Fibroblast of lung (primary cell): ENCODE measurements around the gene EDRF1. TPM values are rescaled to one million over a fixed set of nuclear protein-coding genes. Genes with fewer than 3 reads are reported as not detected.

Experiments
- DNase-seq, 2 donors: peaks; one replicate each; pipeline versions ENCODE4 v3.0.0 to v3.0.0-alpha.2; 2010; ENCODE audit warnings: low read depth in 2 of 2
- H2AFZ ChIP-seq: 2 replicates; pipeline ENCODE4 v1.5.1; 2012; ENCODE audit warnings: low read length, control low read depth, inconsistent platforms
- H3K27ac ChIP-seq: 2 replicates; pipeline ENCODE4 v1.5.1; 2011; ENCODE audit warnings: low read length, control low read depth; ENCODE audit not compliant: insufficient read depth
- H3K27me3 ChIP-seq: 2 replicates; pipeline ENCODE4 v1.5.1; 2011; ENCODE audit warnings: mild to moderate bottlenecking, low read length; ENCODE audit not compliant: control insufficient read depth, insufficient read depth
- H3K36me3 ChIP-seq: 2 replicates; pipeline ENCODE4 v1.5.1; 2011; ENCODE audit warnings: low read length; ENCODE audit not compliant: control insufficient read depth, insufficient read depth
- H3K4me1 ChIP-seq: 2 replicates; pipeline ENCODE4 v1.5.1; 2011; ENCODE audit warnings: low read length; ENCODE audit not compliant: control insufficient read depth, insufficient read depth; ENCODE audit errors: extremely low read depth
- H3K4me2 ChIP-seq: 2 replicates; pipeline ENCODE4 v1.5.1; 2011; ENCODE audit warnings: low read length, control low read depth; ENCODE audit not compliant: insufficient read depth; ENCODE audit errors: extremely low read depth
- H3K4me3 ChIP-seq, 4 experiments: fragments of 200-600 bp in 1 of 4; sonication (generic) in 1 of 4; replicated peaks in 1 of 4; 2 replicates each; pipeline ENCODE4 v1.5.1; 2011 to 2016; ENCODE audit warnings: low read length in 4 of 4, low read depth in 3 of 4, mild to moderate bottlenecking in 3 of 4, control low read depth in 2 of 4, inconsistent platforms in 1 of 4, mixed read lengths in 1 of 4; ENCODE audit not compliant: insufficient read depth in 1 of 4; ENCODE audit errors: control extremely low read depth in 1 of 4
- H3K79me2 ChIP-seq: 2 replicates; pipeline ENCODE4 v1.5.1; 2012; ENCODE audit warnings: mild to moderate bottlenecking, low read length, inconsistent platforms; ENCODE audit not compliant: control insufficient read depth, insufficient read depth
- H3K9ac ChIP-seq: 2 replicates; pipeline ENCODE4 v1.5.1; 2011; ENCODE audit warnings: mild to moderate bottlenecking, low read length, control low read depth; ENCODE audit not compliant: insufficient read depth
- H3K9me3 ChIP-seq: 2 replicates; pipeline ENCODE4 v1.5.1; 2012; ENCODE audit warnings: low read depth, low read length; ENCODE audit not compliant: control insufficient read depth, insufficient read depth
- H4K20me1 ChIP-seq: 2 replicates; pipeline ENCODE4 v1.5.1; 2011; ENCODE audit warnings: low read length; ENCODE audit not compliant: control insufficient read depth, insufficient read depth; ENCODE audit errors: extremely low read depth
- EZH2 ChIP-seq: IDR thresholded peaks from 2 replicates; pipeline ENCODE4 v1.5.1; 2012; ENCODE audit warnings: low read length, control low read depth, mild to moderate bottlenecking; ENCODE audit errors: missing control alignments
- polyA plus RNA-seq, 2 donors: library from polyadenylated mRNA; depleted of rRNA in 1 of 2; stranded (reverse) in 1 of 2; unstranded in 1 of 2; fragments of >200 nt; gene quantifications; 2 replicates each; pipeline ENCODE4 v1.2.1, GENCODE V29; 2011 to 2012; ENCODE audit warnings: missing spikeins in 1 of 2
- total RNA-seq: library from RNA; depleted of rRNA; stranded (reverse); fragments of >200 nt; gene quantifications from 2 replicates; pipeline ENCODE4 v1.2.1, GENCODE V29; 2014
- TF ChIP-seq, protein P1 (sequence below), 2 donors: IDR thresholded peaks in 1 of 2; conservative IDR thresholded peaks in 1 of 2; 1 replicate in 1 of 2; 2 replicates in 1 of 2; pipeline ENCODE4 v1.5.1; 2011 to 2012; ENCODE audit warnings: low read length in 2 of 2, control low read depth in 1 of 2, inconsistent platforms in 1 of 2, low read depth in 1 of 2, mild to moderate bottlenecking in 1 of 2

The EDRF1 gene
- total and polyA plus RNA-seq, 2 donors (not counting 1 experiment from before 2014, with no cell fraction given) = 19.9 to 25.3 TPM

DNA sequence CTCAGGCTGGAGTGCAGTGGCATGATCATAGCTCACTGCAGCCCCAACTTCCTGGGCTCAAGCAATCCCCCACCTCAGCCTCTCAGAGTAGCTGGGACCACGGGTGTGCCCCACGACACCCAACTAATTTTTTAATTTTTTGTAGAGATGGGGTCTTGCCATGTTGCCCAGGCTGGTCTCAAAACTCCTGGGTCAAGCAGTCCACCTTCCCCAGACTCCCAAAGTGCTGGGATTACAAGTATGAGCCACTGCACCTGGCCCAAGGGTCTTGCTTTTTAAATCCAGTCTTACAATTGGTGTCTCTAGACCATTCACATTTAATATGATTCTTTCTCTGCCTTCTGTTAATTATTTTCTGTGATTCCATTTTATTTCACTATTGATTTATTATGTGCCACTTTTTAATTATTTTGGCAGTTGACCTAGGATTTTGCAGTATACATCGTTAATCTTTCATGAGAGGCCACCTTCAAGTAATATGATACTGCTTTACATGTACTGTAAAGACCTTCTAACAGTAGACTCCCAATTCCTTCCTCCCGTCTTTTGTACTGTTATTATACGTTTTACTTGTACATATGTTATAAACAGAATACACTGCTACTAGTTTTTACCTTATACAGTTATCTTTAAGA is 37.5 kb downstream of the EDRF1 start:
- Histone ChIP-seq H3K27me3 (no peaks in the 10 kb centered on the region), H2AFZ (no peak overlapping the region), H3K9me3 (no peaks in the 10 kb centered on the region), H3K9ac (no peak overlapping the region), H3K27ac (no peak overlapping the region), H3K4me1 (no peaks in the 10 kb centered on the region), H3K4me2 (no peak overlapping the region), H4K20me1 (no peaks in the 10 kb centered on the region), H3K36me3 (peaks cover 9% of the 10 kb centered on the region), H3K79me2 (no peaks in the 10 kb centered on the region), H3K4me3 (no peak overlapping the region)
- no peak for DNase-seq
- no peak for TF ChIP-seq EZH2
- TF ChIP-seq, protein P1, sequence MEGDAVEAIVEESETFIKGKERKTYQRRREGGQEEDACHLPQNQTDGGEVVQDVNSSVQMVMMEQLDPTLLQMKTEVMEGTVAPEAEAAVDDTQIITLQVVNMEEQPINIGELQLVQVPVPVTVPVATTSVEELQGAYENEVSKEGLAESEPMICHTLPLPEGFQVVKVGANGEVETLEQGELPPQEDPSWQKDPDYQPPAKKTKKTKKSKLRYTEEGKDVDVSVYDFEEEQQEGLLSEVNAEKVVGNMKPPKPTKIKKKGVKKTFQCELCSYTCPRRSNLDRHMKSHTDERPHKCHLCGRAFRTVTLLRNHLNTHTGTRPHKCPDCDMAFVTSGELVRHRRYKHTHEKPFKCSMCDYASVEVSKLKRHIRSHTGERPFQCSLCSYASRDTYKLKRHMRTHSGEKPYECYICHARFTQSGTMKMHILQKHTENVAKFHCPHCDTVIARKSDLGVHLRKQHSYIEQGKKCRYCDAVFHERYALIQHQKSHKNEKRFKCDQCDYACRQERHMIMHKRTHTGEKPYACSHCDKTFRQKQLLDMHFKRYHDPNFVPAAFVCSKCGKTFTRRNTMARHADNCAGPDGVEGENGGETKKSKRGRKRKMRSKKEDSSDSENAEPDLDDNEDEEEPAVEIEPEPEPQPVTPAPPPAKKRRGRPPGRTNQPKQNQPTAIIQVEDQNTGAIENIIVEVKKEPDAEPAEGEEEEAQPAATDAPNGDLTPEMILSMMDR (conservative IDR thresholded peaks at IDR 0.05 in 1 of 2, IDR thresholded peaks at IDR 0.05 in 1 of 2; ENCODE audit: low read depth in 1 of 2, low read length in 2 of 2) = no peak

DNA sequence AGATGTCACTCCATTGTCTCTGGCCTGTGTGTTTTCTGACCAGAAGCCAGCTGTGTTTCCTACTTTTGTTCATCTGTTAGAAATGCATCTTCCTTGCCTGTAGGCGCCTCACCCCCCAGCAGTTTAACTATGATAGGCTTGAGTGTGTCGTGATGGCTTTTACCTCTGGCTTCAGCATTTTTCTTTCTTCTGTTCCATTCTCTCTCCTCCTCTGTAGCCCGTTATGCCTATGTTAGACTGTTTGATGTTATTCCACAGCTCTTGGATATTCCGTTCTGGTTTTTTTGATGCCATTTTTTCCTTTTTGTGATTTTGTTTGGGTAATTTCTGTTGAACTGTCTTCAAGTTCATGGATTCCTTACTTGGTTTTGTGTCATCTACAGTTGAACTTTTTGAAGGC is 38.2 kb downstream of the EDRF1 start:
- peaks cover 9% of the 10 kb centered on the region for H3K36me3 ChIP-seq
- no peaks in the 10 kb centered on the region for H3K9me3 ChIP-seq
- H3K4me3 ChIP-seq = no peak overlapping the region
- H3K27ac ChIP-seq = no peak overlapping the region
- TF ChIP-seq EZH2 = no peak
- TF ChIP-seq, protein P1 (conservative IDR thresholded peaks at IDR 0.05 in 1 of 2, IDR thresholded peaks at IDR 0.05 in 1 of 2; ENCODE audit: low read depth in 1 of 2, low read length in 2 of 2) = no peak
- H4K20me1 ChIP-seq = no peaks in the 10 kb centered on the region
- no peaks in the 10 kb centered on the region for H3K4me1 ChIP-seq
- DNase-seq = no peak
- no peak overlapping the region for H2AFZ ChIP-seq
- H3K27me3 ChIP-seq = no peaks in the 10 kb centered on the region
- no peak overlapping the region for H3K4me2 ChIP-seq
- H3K9ac ChIP-seq = no peak overlapping the region
- H3K79me2 ChIP-seq = no peaks in the 10 kb centered on the region

DNA sequence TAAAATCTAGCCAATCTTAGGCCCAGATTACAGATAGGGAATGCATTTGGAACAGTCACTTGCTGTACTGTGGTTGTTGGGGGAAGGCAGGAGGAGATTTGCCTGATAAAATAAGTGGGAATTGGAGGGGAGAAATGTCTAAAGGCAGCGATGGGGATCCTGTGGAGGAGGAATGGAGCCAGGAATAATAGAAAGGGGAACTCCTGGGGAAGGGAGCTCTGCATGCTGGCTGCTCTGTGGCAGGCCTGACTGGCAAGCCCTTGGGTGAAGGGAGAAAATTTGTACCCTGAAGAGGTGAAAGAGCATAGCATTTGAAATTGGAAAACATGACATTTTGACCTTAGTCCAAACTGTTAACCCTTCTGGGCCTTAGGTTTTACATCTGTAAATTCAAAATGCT is 42.5 kb downstream of the EDRF1 start:
- no peaks in the 10 kb centered on the region for H3K79me2 ChIP-seq
- peaks cover 11% of the 10 kb centered on the region for H3K36me3 ChIP-seq
- TF ChIP-seq, protein P1 (conservative IDR thresholded peaks at IDR 0.05 in 1 of 2, IDR thresholded peaks at IDR 0.05 in 1 of 2; ENCODE audit: low read depth in 1 of 2, low read length in 2 of 2) = no peak
- no peak for TF ChIP-seq EZH2
- no peaks in the 10 kb centered on the region for H4K20me1 ChIP-seq
- no peaks in the 10 kb centered on the region for H3K9me3 ChIP-seq
- DNase-seq = peak in 1 of 2 donors; percentile 3
- H3K4me2 ChIP-seq = no peak overlapping the region
- no peak overlapping the region for H3K27ac ChIP-seq
- H3K4me1 ChIP-seq = no peaks in the 10 kb centered on the region
- no peak overlapping the region for H2AFZ ChIP-seq
- H3K4me3 ChIP-seq = no peak overlapping the region
- H3K9ac ChIP-seq = no peak overlapping the region
- no peaks in the 10 kb centered on the region for H3K27me3 ChIP-seq
